HG03175 (cell line): ENCODE results near the gene RBCK1.
"Not testable (repeated sequence)": the region's sequence is repeated elsewhere in the genome, so short reads cannot be mapped to it uniquely, and the experiment has no call there.

Experiments
- ATAC-seq: cut with Tn5 transposase; IDR thresholded peaks from one replicate; pipeline ENCODE4 v1.9.1; 2021; ENCODE audit warnings: mild to moderate bottlenecking, moderate library complexity; ENCODE audit not compliant: unreplicated experiment

RBCK1 gene

DNA sequence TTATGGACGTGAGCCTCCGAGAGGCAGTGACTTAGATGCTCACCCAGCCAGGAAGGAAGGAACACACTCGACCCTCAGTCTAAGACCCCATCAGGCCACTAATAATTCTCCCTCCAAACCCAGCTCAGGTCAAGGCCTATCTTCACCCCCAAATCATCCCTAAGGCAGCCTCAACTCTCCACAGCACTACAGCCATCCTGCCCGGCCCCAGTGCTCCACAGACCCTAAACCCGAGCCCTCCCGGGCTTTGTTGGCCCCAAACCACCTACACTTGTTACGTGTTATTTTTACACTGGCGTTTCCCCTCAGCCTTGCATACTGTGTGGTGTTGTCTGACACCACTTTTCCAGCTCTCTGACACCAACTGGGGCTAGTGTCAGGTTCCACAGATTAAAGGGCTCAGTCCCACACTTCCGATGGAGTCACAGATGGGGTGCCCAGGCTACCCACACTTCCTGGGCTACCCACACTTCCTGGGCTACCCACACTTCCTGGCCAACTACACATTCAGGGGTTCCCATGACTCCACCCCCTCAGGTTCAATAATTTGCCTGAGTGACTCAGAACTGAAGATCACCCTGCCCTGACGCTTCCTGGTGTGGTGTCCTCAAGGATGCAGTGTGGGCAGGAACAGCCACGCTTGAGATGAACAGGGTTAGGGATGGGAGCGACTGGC is 25.3 kb downstream of the RBCK1 start:
- peak; percentile 76 for ATAC-seq

DNA sequence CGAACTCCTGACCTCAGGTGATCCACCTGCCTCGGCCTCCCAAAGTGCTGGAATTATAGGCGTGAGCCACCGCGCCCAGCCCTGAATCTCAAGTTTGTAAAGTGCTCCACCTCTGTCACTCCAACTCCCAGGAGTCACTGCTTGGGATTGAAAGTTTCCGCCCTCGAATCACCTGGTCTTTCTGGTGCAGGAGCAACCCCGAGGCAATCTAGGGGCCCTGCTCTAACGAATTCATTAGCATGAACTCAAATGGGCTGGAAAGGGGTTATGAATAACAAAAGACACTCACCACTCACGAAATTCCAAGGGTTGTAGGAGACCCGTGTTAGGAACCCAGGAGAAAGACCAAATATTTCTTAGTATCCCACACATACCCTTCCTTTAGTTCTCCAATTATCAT is 26.1 kb downstream of the RBCK1 start:
- no peak for ATAC-seq

- no peak for ATAC-seq
These were observed 26.7 kb downstream of the RBCK1 start for GRCh38 chr20:434661-435419.

GRCh38 chr20:435558-435957 is 27.5 kb downstream of the RBCK1 start:
- no peak for ATAC-seq

- ATAC-seq, result no peak
These were observed 28.4 kb downstream of the RBCK1 start for GRCh38 chr20:436476-436875.

GRCh38 chr20:437787-438486 is 29.8 kb downstream of the RBCK1 start:
- no peak for ATAC-seq

DNA sequence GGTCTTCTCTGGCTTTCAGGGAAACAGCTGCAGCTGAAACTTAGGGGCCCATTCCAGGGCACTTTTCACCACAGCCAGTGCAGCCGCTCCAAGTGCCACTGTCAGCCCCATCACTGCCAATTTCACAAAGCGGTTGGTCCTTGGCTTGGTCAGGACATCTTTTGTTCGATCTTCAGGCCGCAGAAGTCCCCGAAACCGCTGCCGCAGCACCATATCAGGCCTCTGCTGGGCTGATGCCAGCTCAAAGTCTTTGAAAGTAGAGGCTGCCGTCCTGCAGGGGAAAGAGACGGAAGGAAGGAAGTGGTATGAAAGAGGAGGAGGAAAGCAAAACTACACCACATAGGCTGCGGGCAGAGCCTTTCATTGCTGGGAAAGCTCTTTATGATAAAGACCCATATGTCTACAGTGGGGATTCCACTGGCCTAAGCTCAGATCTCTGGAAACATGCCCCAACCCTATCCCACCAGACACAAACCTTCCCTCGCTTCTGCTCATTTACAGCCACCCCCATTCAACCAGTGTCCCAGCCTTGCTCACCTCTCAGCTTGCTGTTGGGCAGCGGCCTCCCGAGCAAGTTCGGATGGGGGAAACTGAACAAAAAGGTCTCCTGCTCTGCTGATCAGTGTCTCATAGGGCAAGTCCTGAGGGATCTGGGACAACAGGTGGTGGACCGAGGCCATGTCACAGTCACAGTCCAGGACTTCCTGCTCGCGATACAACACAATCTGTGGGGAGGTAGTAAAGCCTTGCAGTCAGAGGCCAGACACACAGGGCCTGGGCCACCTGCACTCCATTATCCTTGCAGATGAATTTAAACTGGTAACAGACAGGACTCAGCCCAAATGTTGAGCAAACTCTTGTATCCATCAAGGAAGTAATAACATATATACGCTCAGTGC is 30.7 kb downstream of the RBCK1 start:
- ATAC-seq, result no peak

- ATAC-seq, result no peak
These were observed 32.0 kb downstream of the RBCK1 start for GRCh38 chr20:440148-440547.

DNA sequence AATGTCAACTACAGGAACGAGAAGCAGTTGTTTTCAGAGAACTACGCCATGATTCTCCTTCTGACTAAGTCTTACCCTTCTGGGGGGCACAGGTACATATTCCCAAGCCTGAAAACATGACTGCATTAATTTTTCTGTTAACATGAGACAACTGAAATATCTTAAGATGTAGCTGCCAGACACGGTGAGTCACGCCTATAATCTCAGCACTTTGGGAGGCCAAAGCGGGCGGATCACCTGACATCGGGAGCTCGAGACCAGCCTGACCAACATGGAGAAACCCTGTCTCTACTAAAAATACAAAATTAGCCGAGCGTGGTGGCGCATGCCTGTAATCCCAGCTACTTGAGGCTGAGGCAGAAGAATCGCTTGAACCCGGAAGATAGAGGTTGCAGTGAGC is 32.5 kb downstream of the RBCK1 start:
- ATAC-seq, result no peak

DNA sequence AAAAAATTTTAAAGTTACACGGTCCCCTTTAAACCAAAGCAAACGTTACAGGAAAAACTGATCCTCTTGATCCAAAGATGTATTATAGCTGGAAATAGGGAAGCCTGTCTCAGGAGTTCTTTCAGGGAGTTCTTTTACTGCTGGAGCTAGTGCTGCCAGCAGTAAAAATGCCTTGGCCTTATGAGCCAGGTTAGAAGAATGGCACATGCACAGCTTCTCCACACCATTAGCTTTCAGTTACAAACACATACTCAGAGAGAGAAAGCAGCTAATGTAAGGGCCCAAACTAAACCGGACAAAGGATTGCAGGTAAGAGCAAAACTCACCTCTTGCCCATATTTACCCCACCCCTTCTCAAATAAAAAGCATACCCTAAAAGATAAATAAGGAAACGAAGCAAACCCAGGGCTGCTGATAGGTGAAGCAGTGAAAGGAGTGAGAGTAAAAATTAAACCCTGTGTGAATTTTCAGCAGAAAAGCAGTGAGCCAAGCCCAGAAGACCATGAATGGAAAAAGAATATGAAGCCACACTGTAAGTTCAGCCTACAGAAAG is 35.2 kb downstream of the RBCK1 start:
- ATAC-seq, result no peak

- ATAC-seq, result no peak
These were observed 36.0 kb downstream of the RBCK1 start for GRCh38 chr20:444117-444516.

DNA sequence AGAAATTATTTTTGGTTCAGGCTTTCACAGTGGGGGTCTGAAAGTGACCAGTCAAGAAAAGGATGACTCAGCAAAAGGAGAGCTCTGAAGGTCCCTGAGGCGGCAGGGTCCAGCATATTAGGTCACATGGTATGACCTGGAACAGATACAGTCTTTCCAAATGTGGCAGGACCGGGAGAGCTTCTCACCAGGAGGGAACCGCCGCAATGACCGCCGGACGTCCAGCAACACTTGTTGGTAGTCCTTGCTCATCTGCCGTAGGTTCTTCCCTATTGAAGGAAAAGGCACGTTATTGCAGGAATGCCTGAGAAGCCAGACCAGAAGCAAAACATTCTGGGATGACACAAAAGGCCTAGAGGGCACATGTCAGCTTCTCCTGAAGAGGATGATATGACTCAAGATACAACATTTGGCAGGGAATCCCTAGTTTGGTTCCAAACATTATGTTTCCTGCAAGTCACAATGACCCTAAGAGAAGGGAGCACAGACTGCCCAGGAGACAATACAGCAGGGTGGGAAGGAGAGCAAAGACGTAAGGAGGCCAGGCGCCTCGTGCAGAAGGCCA is 36.8 kb downstream of the RBCK1 start:
- no peak for ATAC-seq

DNA sequence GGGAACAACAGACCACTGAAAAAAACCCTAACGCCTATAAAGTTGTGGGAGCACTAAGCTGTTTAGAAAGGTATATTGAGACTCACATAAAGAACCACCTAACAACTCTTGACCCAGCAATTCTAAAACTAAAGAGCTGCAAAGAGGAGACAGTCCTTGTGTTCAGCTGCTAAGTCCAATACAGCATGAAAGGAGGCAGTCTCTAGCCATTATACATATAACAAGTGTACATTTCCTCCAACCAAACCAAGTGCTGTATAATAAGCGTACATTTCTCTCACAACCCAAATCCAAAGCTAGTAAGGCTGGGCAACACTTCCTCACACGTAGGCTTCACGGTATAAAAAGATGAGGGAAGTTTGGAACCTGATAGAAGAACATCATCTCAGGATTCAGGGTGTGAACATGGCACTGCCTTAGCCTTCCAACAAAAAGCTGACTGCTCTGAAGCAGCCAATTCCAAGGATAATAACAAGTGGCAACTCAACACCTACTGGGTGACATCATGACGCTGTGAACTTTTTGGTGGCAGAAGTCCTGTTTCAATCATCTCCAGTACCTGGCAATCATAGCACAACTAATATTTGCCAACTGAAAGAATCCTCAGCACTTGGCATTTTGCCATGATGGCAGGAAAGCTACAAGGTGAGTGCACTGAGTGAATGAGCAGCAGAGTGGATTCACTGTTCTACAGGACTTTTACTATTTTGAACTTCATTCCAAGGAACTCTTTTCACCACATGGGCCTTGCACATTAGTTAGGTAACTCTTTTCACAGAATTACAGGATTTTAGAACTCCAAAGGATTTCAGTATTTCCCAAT is 37.6 kb downstream of the RBCK1 start:
- no peak for ATAC-seq

DNA sequence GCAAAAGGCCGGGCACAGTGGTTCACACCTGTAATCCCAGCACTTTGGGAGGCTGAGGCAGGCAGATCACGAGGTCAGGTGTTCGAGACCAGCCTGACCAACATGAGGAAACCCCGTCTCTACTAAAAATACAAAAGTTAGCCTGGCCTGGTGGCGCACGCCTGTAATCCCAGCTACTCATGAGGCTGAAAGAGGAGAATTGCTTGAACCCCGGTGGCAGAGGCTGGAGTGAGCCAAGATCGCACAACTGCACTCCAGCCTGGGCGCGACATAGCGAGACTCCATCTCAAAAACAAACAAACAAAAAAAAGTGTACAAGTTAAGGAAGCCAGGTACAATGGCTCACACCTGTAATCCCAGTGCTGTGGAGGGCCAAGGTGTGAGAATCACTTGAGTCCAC is 43.9 kb downstream of the RBCK1 start:
- not testable (repeated sequence) for ATAC-seq

DNA sequence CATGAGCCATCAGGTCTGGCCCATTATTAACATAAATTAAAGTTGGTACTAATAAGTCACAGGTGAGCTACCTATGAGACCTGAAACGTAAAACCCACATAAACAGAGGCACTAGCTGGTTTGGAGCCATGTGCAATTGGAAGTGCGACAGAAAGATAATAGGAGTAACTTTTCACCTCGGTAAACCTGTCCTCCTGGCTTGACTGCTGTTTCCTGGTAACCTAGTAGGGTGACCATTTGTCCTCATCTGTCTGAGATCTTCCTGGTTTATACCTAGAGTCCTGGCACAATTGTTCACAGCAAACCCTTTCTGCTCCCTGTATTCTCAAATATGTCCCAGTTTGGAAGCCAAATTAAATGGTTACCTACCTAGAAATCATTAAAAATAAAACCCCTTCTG is 46.9 kb downstream of the RBCK1 start:
- no peak for ATAC-seq

DNA sequence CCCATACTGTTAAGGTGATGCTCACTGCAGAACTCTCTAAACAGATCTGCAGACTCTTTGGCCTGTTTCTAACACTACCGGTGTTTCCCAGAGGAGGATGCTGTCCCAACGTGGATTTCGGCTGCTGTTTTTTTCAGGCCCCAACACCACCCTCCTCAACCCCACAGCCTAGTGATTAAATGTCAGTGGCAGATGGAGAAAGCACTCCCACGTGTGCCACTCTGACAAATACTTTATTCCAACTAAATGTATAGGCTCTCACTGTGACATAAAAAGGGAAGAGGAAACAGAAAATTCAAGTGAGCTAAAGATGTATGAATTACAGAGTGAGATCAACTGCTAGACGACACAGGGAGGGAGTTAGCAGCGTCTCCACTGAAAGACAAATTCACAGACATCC is 50.7 kb downstream of the RBCK1 start:
- no peak for ATAC-seq

DNA sequence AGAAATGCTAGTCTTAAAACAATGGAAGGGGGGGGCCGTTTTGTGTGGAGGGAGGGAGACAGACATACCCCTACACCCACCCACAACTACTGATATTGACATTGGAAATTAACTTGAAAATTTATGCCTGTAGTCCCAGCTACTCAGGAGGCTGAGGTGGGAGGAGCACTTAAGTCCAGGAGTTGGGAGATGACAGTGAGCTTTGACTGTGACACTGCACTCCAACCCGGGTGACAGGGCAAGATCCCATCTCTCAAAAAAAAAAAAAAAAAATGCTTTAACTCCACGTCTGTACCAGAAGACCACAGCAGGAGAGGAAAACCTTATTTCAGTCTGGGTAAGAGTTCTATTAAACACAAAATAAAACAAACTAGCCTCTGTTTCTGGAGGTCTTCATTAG is 52.1 kb downstream of the RBCK1 start:
- no peak for ATAC-seq

GRCh38 chr20:460707-461106 is 52.6 kb downstream of the RBCK1 start:
- no peak for ATAC-seq
